ENCODE results near the gene TRIO. TPM values are rescaled to one million over a fixed set of nuclear protein-coding genes. Genes with fewer than 3 reads are reported as not detected.

The TRIO gene
- total and polyA plus RNA-seq, 2 of the 8 experiments (the other 6 are each of a cell fraction or from before 2014, with no cell fraction given), result 35.1 to 69.1 TPM

DNA sequence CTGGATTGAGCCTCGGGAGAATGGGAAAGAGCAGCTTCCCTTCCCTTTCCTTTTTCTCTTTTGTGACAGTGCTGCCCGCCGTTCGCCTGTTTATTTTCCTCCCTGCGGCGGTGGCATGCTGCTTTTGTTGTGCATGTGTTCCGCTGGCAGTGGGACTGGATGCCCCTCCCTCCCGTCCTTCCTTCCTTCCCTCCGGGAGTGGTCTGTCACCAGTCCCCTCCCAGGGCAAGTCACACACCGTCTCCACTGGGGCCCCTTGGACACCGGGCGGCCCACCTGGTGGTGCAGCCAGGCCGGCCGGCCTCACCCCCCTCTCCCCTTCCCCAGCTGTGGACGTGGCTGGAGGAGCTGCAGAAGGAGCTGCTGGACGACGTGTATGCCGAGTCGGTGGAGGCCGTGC is 214.7 kb downstream of the TRIO start (continued):
- TF ChIP-seq, protein P1, sequence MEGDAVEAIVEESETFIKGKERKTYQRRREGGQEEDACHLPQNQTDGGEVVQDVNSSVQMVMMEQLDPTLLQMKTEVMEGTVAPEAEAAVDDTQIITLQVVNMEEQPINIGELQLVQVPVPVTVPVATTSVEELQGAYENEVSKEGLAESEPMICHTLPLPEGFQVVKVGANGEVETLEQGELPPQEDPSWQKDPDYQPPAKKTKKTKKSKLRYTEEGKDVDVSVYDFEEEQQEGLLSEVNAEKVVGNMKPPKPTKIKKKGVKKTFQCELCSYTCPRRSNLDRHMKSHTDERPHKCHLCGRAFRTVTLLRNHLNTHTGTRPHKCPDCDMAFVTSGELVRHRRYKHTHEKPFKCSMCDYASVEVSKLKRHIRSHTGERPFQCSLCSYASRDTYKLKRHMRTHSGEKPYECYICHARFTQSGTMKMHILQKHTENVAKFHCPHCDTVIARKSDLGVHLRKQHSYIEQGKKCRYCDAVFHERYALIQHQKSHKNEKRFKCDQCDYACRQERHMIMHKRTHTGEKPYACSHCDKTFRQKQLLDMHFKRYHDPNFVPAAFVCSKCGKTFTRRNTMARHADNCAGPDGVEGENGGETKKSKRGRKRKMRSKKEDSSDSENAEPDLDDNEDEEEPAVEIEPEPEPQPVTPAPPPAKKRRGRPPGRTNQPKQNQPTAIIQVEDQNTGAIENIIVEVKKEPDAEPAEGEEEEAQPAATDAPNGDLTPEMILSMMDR (IDR thresholded peaks at IDR 0.05; ENCODE audit: control extremely low read depth in 1 of 3, insufficient read depth in 1 of 3, low read depth in 1 of 3, low read length in 3 of 3), result no peak
- TF ChIP-seq TBP (IDR thresholded peaks at IDR 0.05; ENCODE audit: low read depth, low read length), result no peak
- no peak for TF ChIP-seq TEAD4 (IDR thresholded peaks at IDR 0.05; ENCODE audit: low read depth, low read length)
- no peak for TF ChIP-seq JUND (IDR thresholded peaks at IDR 0.05; ENCODE audit: low read length)
- TF ChIP-seq BRCA1 (IDR thresholded peaks at IDR 0.05; ENCODE audit: low read depth, low read length), result no peak
